HG03064 (cell line): ENCODE results near the gene GHRH.

Source experiments
- ATAC-seq: cut with Tn5 transposase; IDR thresholded peaks from one replicate; pipeline ENCODE4 v1.9.1; 2021; ENCODE audit warnings: low read depth; ENCODE audit not compliant: unreplicated experiment

The GHRH gene

DNA sequence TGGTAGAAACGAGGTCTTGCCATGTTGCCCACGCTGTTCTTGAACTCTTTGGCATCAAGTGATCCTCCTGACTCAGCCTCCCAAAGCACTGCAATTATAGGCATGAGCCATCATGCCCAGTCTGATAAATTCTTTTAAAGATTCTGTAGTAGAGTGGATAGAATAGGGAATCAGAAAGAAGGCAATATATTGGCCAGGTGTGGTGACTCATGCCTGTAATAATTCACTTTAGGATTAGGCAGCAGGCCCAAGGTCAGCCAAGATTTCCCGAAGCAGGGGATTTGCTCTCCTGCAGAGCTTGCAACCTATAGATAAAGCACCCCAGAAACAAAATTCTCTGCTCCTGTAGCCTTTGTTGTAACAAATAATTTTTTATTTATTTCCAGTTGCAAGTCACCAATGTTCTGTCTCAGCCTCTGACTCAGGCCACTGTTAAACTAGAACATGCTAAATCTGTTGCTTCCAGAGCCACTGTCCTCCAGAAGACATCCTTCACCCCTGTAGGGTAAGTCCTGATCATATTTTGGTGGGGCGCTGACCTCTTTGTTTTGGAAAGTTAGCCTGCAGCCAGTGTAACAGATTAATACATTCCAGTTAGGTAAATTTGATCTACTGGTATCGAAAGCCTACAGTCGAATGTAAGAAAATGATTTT is 51.8 kb downstream of the GHRH start:
- ATAC-seq = no peak

GRCh38 chr20:37209193-37209592 is 52.4 kb downstream of the GHRH start:
- ATAC-seq = no peak

GRCh38 chr20:37207171-37207570 is 54.4 kb downstream of the GHRH start:
- no peak for ATAC-seq

DNA sequence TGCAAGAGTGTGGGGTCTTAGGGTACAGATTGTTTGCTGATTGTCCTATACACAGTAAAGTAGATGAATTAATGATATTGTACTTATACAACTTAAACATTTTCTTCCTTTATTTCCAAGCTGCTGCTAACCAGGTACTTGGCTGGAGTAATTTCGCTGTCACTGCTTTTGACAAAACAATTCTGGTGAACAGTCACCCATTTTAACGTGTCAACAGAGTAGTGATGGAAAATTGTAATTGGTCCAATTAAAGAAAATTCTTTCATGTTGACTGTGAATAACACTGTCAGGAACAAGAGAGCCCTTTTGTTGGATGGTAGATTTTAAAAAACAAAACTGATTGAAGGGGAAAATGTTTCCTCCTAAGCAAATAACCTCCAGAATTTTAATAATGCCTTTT is 55.8 kb downstream of the GHRH start:
- ATAC-seq = no peak

GRCh38 chr20:37205130-37205529 is 56.5 kb downstream of the GHRH start:
- no peak for ATAC-seq

GRCh38 chr20:37204056-37204455 is 57.6 kb downstream of the GHRH start:
- no peak for ATAC-seq

- no peak for ATAC-seq
Measured at GRCh38 chr20:37202267-37202943, 59.2 kb downstream of the GHRH start.

- no peak for ATAC-seq
Measured at GRCh38 chr20:37201827-37202162, 59.8 kb downstream of the GHRH start.
